GM12878 (cell line): Measurements from ENCODE around the gene MOAP1. TPM values are rescaled to one million over a fixed set of nuclear protein-coding genes. Genes with fewer than 3 reads are reported as not detected.

Experiments
- CTCF ChIP-seq, 3 experiments: IDR thresholded peaks in 2 of 3; conservative IDR thresholded peaks in 1 of 3; 2 replicates each; pipeline ENCODE4 v1.5.1; 2011; ENCODE audit warnings: low read depth in 3 of 3, low read length in 3 of 3, mild to moderate bottlenecking in 3 of 3, control low read depth in 2 of 3, moderate library complexity in 2 of 3, inconsistent platforms in 1 of 3, mixed read lengths in 1 of 3; ENCODE audit not compliant: control insufficient read depth in 2 of 3, insufficient read depth in 1 of 3; ENCODE audit errors: extremely low read depth in 1 of 3
- ESRRA ChIP-seq: IDR thresholded peaks from 2 replicates; pipeline ENCODE4 v1.6.1; 2012; ENCODE audit warnings: mild to moderate bottlenecking, low read length, improper control_type of control experiment
- GABPA ChIP-seq: IDR thresholded peaks from 2 replicates; pipeline ENCODE4 v1.6.1; 2014; ENCODE audit warnings: antibody characterized with exemption, low read depth, mild to moderate bottlenecking, inconsistent platforms
- IRF5 ChIP-seq: fragments of 450-650 bp; IDR thresholded peaks from 2 replicates; pipeline ENCODE4 v1.6.1; 2017; ENCODE audit warnings: borderline replicate concordance
- JUNB ChIP-seq: IDR thresholded peaks from 2 replicates; pipeline ENCODE4 v1.6.1; 2016; ENCODE audit warnings: antibody characterized with exemption, mild to moderate bottlenecking
- NBN ChIP-seq: fragments of 450-650 bp; IDR thresholded peaks from 2 replicates; pipeline ENCODE4 v1.6.1; 2016
- NR2C1 ChIP-seq: fragments of 450-650 bp; IDR thresholded peaks from 2 replicates; pipeline ENCODE4 v1.6.1; 2017; ENCODE audit warnings: antibody characterized with exemption, mild to moderate bottlenecking, moderate library complexity
- PML ChIP-seq: IDR thresholded peaks from 2 replicates; pipeline ENCODE4 v1.6.1; 2012; ENCODE audit warnings: low read length, inconsistent platforms
- RAD21 ChIP-seq: IDR thresholded peaks from 2 replicates; pipeline ENCODE4 v1.6.1; 2011; ENCODE audit warnings: mild to moderate bottlenecking, low read depth, low read length, moderate library complexity; ENCODE audit not compliant: insufficient read depth
- RB1 ChIP-seq: fragments of 450-650 bp; formaldehyde crosslinking; IDR thresholded peaks from 2 replicates; pipeline ENCODE4 v1.6.1; 2017; ENCODE audit warnings: mild to moderate bottlenecking, borderline replicate concordance
- REST ChIP-seq: IDR thresholded peaks from 2 replicates; pipeline ENCODE4 v1.6.1; 2012; ENCODE audit warnings: mild to moderate bottlenecking, low read depth, low read length
- SMC3 ChIP-seq: IDR thresholded peaks from 2 replicates; pipeline ENCODE4 v1.6.1; 2011; ENCODE audit warnings: low read length, improper control_type of control experiment, borderline replicate concordance
- SREBF1 ChIP-seq: IDR thresholded peaks from 2 replicates; pipeline ENCODE4 v1.6.1; 2012; ENCODE audit warnings: mild to moderate bottlenecking, low read length
- STAT3 ChIP-seq: IDR thresholded peaks from 2 replicates; pipeline ENCODE4 v1.6.1; 2011; ENCODE audit warnings: low read depth, low read length, improper control_type of control experiment
- YBX1 ChIP-seq: fragments of 450-650 bp; IDR thresholded peaks from 2 replicates; pipeline ENCODE4 v1.6.1; 2016; ENCODE audit warnings: antibody characterized with exemption
- ZNF384 ChIP-seq: IDR thresholded peaks from 2 replicates; pipeline ENCODE4 v1.6.1; 2012; ENCODE audit warnings: low read depth, mild to moderate bottlenecking, low read length, improper control_type of control experiment, borderline replicate concordance
- polyA plus RNA-seq, 11 experiments: library from polyadenylated mRNA; depleted of rRNA in 4 of 11; unstranded in 6 of 11; stranded (reverse) in 5 of 11; fragments of >200 nt; fragmentation: Nextera tagmentation in 4 of 11; fragmentation: Illumina TruSeq in 1 of 11; extraction: Ambion mirVana in 4 of 11; extraction: Trizol in 1 of 11; gene quantifications; 1 replicate in 1 of 11; 2 replicates in 10 of 11; pipeline versions ENCODE4 v1.2.1 to v1.2.3, GENCODE V29; 2011 to 2016; ENCODE audit warnings: inconsistent platforms in 2 of 11, missing spikeins in 2 of 11, low read depth in 1 of 11
- total RNA-seq, 4 experiments: library from RNA; depleted of rRNA in 3 of 4; stranded (reverse); fragments of >200 nt in 3 of 4; fragmentation: Illumina TruSeq in 1 of 4; extraction: Trizol in 1 of 4; gene quantifications; 2 replicates each; pipeline versions ENCODE4 v1.2.1 to v1.2.3, GENCODE V29; 2013 to 2021
- TF ChIP-seq, protein P1 (sequence below): fragments of 450-650 bp; IDR thresholded peaks from 2 replicates; pipeline ENCODE4 v1.6.1; 2017; ENCODE audit warnings: antibody characterized with exemption, mild to moderate bottlenecking, moderate library complexity
- TF ChIP-seq, protein P2 (sequence below): IDR thresholded peaks from 2 replicates; pipeline ENCODE4 v1.6.1; 2012; ENCODE audit warnings: low read depth, low read length, improper control_type of control experiment
- TF ChIP-seq, protein P3 (sequence below): fragments of 450-650 bp; IDR thresholded peaks from 2 replicates; pipeline ENCODE4 v1.6.1; 2016; ENCODE audit warnings: mild to moderate bottlenecking

Gene MOAP1
- total and polyA plus RNA-seq, 10 of the 15 experiments (the other 5 are each of a cell fraction or from before 2014, with no cell fraction given), result 3.1 to 51.9 (median 11.4) TPM

DNA sequence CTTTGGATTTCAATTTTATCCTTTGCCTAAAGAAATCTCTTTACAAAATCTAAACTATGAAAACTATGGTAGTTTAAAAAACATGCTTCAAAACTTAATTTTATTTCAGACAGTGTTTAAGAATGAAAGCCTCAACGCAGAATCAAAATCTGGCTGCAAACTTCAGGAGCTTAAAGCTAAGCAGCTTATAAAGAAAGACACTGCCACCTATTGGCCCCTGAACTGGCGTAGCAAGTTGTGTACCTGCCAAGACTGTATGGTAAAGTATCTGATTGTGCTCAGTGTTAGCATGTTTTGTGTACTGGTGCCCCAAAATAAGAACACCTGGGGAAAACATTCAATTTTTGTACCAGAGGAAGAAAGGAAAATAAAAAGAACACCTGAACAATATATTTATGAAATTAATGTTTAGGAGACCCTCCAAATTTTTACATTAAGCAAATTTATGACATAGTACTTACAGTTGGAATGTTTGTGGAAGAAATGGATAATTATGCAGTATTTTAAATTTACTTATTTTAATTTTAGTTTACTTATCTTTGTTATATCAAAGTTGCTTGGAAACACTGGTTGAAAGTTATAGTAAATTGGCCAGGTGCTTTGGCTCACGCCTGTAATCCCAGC lies 34.5 kb upstream of the MOAP1 start (continued):
- TF ChIP-seq REST, result no peak
- no peak for TF ChIP-seq NR2C1
- TF ChIP-seq GABPA, result no peak
- TF ChIP-seq, protein P1, sequence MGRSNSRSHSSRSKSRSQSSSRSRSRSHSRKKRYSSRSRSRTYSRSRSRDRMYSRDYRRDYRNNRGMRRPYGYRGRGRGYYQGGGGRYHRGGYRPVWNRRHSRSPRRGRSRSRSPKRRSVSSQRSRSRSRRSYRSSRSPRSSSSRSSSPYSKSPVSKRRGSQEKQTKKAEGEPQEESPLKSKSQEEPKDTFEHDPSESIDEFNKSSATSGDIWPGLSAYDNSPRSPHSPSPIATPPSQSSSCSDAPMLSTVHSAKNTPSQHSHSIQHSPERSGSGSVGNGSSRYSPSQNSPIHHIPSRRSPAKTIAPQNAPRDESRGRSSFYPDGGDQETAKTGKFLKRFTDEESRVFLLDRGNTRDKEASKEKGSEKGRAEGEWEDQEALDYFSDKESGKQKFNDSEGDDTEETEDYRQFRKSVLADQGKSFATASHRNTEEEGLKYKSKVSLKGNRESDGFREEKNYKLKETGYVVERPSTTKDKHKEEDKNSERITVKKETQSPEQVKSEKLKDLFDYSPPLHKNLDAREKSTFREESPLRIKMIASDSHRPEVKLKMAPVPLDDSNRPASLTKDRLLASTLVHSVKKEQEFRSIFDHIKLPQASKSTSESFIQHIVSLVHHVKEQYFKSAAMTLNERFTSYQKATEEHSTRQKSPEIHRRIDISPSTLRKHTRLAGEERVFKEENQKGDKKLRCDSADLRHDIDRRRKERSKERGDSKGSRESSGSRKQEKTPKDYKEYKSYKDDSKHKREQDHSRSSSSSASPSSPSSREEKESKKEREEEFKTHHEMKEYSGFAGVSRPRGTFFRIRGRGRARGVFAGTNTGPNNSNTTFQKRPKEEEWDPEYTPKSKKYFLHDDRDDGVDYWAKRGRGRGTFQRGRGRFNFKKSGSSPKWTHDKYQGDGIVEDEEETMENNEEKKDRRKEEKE, result no peak
- no peak for TF ChIP-seq STAT3
- no peak for TF ChIP-seq JUNB
- TF ChIP-seq, protein P2, sequence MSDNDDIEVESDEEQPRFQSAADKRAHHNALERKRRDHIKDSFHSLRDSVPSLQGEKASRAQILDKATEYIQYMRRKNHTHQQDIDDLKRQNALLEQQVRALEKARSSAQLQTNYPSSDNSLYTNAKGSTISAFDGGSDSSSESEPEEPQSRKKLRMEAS, result no peak
- TF ChIP-seq, protein P3, sequence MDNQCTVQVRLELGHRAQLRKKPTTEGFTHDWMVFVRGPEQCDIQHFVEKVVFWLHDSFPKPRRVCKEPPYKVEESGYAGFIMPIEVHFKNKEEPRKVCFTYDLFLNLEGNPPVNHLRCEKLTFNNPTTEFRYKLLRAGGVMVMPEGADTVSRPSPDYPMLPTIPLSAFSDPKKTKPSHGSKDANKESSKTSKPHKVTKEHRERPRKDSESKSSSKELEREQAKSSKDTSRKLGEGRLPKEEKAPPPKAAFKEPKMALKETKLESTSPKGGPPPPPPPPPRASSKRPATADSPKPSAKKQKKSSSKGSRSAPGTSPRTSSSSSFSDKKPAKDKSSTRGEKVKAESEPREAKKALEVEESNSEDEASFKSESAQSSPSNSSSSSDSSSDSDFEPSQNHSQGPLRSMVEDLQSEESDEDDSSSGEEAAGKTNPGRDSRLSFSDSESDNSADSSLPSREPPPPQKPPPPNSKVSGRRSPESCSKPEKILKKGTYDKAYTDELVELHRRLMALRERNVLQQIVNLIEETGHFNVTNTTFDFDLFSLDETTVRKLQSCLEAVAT, result no peak
- TF ChIP-seq SMC3, result peak; percentile 55; the same call in 1 of the 2 replicates
- TF ChIP-seq YBX1, result no peak
- TF ChIP-seq RB1, result peak; percentile 28; the same call in 1 of the 2 replicates
- TF ChIP-seq PML, result no peak
- no peak for TF ChIP-seq IRF5
- TF ChIP-seq CTCF (IDR thresholded peaks at IDR 0.05 in 2 of 3, conservative IDR thresholded peaks at IDR 0.05 in 1 of 3; ENCODE audit: control insufficient read depth in 2 of 3, extremely low read depth in 1 of 3, insufficient read depth in 1 of 3, low read depth in 3 of 3, low read length in 3 of 3), result peak; percentile 74 to 87 (median 75)
- TF ChIP-seq ZNF384, result no peak
- no peak for TF ChIP-seq ESRRA
- TF ChIP-seq NBN, result no peak
- no peak for TF ChIP-seq SREBF1
- TF ChIP-seq RAD21, result peak; percentile 84
